ENCODE data around the gene PDLIM1.

Gene PDLIM1

GRCh38 chr10:95290461-95291364 is at the start of gene PDLIM1:
Gene PDLIM1 (minus strand): TSS chr10:95291003. CDS start chr10:95290915, 88 bp downstream.
- peak; percentile 12 for DNase-seq (ENCODE audit: low spot score)

- DNase-seq (ENCODE audit: low spot score) = no peak
Measured at GRCh38 chr10:95339863-95340262, 49.1 kb upstream of the PDLIM1 start.

GRCh38 chr10:95337423-95338160 is 46.8 kb upstream of the PDLIM1 start:
- no peak for DNase-seq (ENCODE audit: low spot score)

- no peak for DNase-seq (ENCODE audit: low spot score)
Measured at GRCh38 chr10:95336702-95337101, 45.9 kb upstream of the PDLIM1 start.

- DNase-seq (ENCODE audit: low spot score) = no peak
Measured at GRCh38 chr10:95335933-95336699, 45.3 kb upstream of the PDLIM1 start.

GRCh38 chr10:95334805-95335144 is 44.0 kb upstream of the PDLIM1 start:
- DNase-seq (ENCODE audit: low spot score) = no peak

GRCh38 chr10:95333997-95334804 is 43.4 kb upstream of the PDLIM1 start:
- DNase-seq (ENCODE audit: low spot score) = peak; percentile 88

GRCh38 chr10:95332666-95333249 is 42.0 kb upstream of the PDLIM1 start:
- DNase-seq (ENCODE audit: low spot score) = no peak

- no peak for DNase-seq (ENCODE audit: low spot score)
Measured at GRCh38 chr10:95331596-95332130, 40.9 kb upstream of the PDLIM1 start.

- DNase-seq (ENCODE audit: low spot score) = peak; percentile 11
Measured at GRCh38 chr10:95330966-95331453, 40.2 kb upstream of the PDLIM1 start.

- no peak for DNase-seq (ENCODE audit: low spot score)
Measured at GRCh38 chr10:95329296-95329695, 38.5 kb upstream of the PDLIM1 start.

GRCh38 chr10:95328013-95328412 is 37.2 kb upstream of the PDLIM1 start:
- DNase-seq (ENCODE audit: low spot score) = no peak

- DNase-seq (ENCODE audit: low spot score) = peak; percentile 10
Measured at GRCh38 chr10:95327367-95327766, 36.6 kb upstream of the PDLIM1 start.

GRCh38 chr10:95326396-95326795 is 35.6 kb upstream of the PDLIM1 start:
- no peak for DNase-seq (ENCODE audit: low spot score)

GRCh38 chr10:95325863-95326262 is 35.1 kb upstream of the PDLIM1 start:
- no peak for DNase-seq (ENCODE audit: low spot score)

- DNase-seq (ENCODE audit: low spot score) = no peak
Measured at GRCh38 chr10:95324436-95325268, 33.8 kb upstream of the PDLIM1 start.

- DNase-seq (ENCODE audit: low spot score) = no peak
Measured at GRCh38 chr10:95321554-95322301, 30.9 kb upstream of the PDLIM1 start.

GRCh38 chr10:95319239-95319638 is 28.4 kb upstream of the PDLIM1 start:
- no peak for DNase-seq (ENCODE audit: low spot score)

GRCh38 chr10:95315509-95315908 is 24.7 kb upstream of the PDLIM1 start:
- DNase-seq (ENCODE audit: low spot score) = no peak

Measured in kidney capillary endothelial cell (primary cell).